Activated CD4-positive, alpha-beta T cell treated with anti-CD3 and anti-CD28 coated beads, Interleukin-2, amount 50 U/mL, for 1 hour (primary cell): Measurements from ENCODE around the gene MTHFD2L.

ENCODE experiments used
- DNase-seq: peaks from one replicate; pipeline ENCODE4 v3.0.0-alpha.2; 2020

MTHFD2L gene

GRCh38 chr4:74260036-74260435 lies 102.1 kb downstream of the MTHFD2L start:
- no peak for DNase-seq

GRCh38 chr4:74262522-74262921 lies 104.6 kb downstream of the MTHFD2L start:
- no peak for DNase-seq

GRCh38 chr4:74263551-74263950 lies 105.6 kb downstream of the MTHFD2L start:
- no peak for DNase-seq

GRCh38 chr4:74266081-74266480 lies 108.2 kb downstream of the MTHFD2L start:
- no peak for DNase-seq

GRCh38 chr4:74267998-74268606 lies 110.2 kb downstream of the MTHFD2L start:
- no peak for DNase-seq

GRCh38 chr4:74268643-74269042 lies 110.7 kb downstream of the MTHFD2L start:
- no peak for DNase-seq

GRCh38 chr4:74278490-74278889 lies 120.6 kb downstream of the MTHFD2L start:
- no peak for DNase-seq

GRCh38 chr4:74279716-74280115 lies 121.8 kb downstream of the MTHFD2L start:
- DNase-seq, result no peak

GRCh38 chr4:74282926-74283325 lies 125.0 kb downstream of the MTHFD2L start:
- DNase-seq, result no peak

- no peak for DNase-seq
Measured at GRCh38 chr4:74283614-74284013, 125.7 kb downstream of the MTHFD2L start.

GRCh38 chr4:74284053-74284452 lies 126.1 kb downstream of the MTHFD2L start:
- DNase-seq, result no peak

- DNase-seq, result no peak
Measured at GRCh38 chr4:74287164-74287563, 129.2 kb downstream of the MTHFD2L start.

GRCh38 chr4:74287791-74288190 lies 129.9 kb downstream of the MTHFD2L start:
- no peak for DNase-seq

GRCh38 chr4:74291471-74291870 lies 133.6 kb downstream of the MTHFD2L start:
- DNase-seq, result no peak

GRCh38 chr4:74292111-74292870 lies 134.4 kb downstream of the MTHFD2L start:
- DNase-seq, result no peak

GRCh38 chr4:74293558-74293957 lies 135.6 kb downstream of the MTHFD2L start:
- no peak for DNase-seq

GRCh38 chr4:74294681-74295080 lies 136.8 kb downstream of the MTHFD2L start:
- DNase-seq, result no peak

- no peak for DNase-seq
Measured at GRCh38 chr4:74297539-74297938, 139.6 kb downstream of the MTHFD2L start.

GRCh38 chr4:74304095-74304625 lies 146.2 kb downstream of the MTHFD2L start:
- DNase-seq, result no peak

GRCh38 chr4:74305000-74305399 lies 147.1 kb downstream of the MTHFD2L start:
- no peak for DNase-seq

- DNase-seq, result no peak
Measured at GRCh38 chr4:74307170-74307569, 149.3 kb downstream of the MTHFD2L start.

GRCh38 chr4:74308215-74308614 lies 150.3 kb downstream of the MTHFD2L start, which contains the start of gene EPGN:
EPGN (plus strand) TSS chr4:74308470; CDS start chr4:74308534, 64 bp downstream.
- no peak for DNase-seq

- DNase-seq, result no peak
Measured at GRCh38 chr4:74309223-74309622, 151.3 kb downstream of the MTHFD2L start.

GRCh38 chr4:74311696-74312313 lies 153.9 kb downstream of the MTHFD2L start:
- no peak for DNase-seq
